Measurements from ENCODE around the gene REXO4. TPM values are rescaled to one million over a fixed set of nuclear protein-coding genes. Genes with fewer than 3 reads are reported as not detected.

The REXO4 gene
- total RNA-seq, 2 donors from 2014 or later, result 30.2 to 36.5 TPM

GRCh38 chr9:133371261-133371711 is 46.5 kb downstream of the REXO4 start:
- no peak for DNase-seq
- H3K9me3 Mint-ChIP-seq, result no peaks in the 10 kb centered on the region
- peaks cover 65% of the 10 kb centered on the region for H3K36me3 ChIP-seq (ENCODE audit: control insufficient read depth, insufficient read depth, low read length)
- 87 to 90% methylated on average over 9 to 12 of the region's 12 CpGs for WGBS, 2 experiments (ENCODE audit: insufficient coverage in 1 of 2, insufficient read length in 1 of 2)
- peaks cover 43% of the 10 kb centered on the region for H3K4me1 Mint-ChIP-seq
- H3K27me3 ChIP-seq (ENCODE audit: control insufficient read depth, insufficient read depth, low read length, poor library complexity, severe bottlenecking), result no peaks in the 10 kb centered on the region
- no peak overlapping the region for H3K4me3 ChIP-seq (ENCODE audit: low read length)
- peaks cover 41% of the 10 kb centered on the region for H3K36me3 Mint-ChIP-seq (ENCODE audit: low read depth)
- H3K4me1 ChIP-seq (ENCODE audit: control insufficient read depth, insufficient read depth, low read length), result peaks cover 18% of the 10 kb centered on the region
- peak overlapping the region; percentile 16 for H3K27ac Mint-ChIP-seq
- no peak overlapping the region for H3K9ac ChIP-seq (ENCODE audit: extremely low read depth, low read length, poor library complexity, severe bottlenecking)
- H3K27me3 Mint-ChIP-seq (ENCODE audit: insufficient read depth), result no peaks in the 10 kb centered on the region
- no peaks in the 10 kb centered on the region for H3K9me3 ChIP-seq (ENCODE audit: control insufficient read depth, low read length)
- TF ChIP-seq, protein P1, sequence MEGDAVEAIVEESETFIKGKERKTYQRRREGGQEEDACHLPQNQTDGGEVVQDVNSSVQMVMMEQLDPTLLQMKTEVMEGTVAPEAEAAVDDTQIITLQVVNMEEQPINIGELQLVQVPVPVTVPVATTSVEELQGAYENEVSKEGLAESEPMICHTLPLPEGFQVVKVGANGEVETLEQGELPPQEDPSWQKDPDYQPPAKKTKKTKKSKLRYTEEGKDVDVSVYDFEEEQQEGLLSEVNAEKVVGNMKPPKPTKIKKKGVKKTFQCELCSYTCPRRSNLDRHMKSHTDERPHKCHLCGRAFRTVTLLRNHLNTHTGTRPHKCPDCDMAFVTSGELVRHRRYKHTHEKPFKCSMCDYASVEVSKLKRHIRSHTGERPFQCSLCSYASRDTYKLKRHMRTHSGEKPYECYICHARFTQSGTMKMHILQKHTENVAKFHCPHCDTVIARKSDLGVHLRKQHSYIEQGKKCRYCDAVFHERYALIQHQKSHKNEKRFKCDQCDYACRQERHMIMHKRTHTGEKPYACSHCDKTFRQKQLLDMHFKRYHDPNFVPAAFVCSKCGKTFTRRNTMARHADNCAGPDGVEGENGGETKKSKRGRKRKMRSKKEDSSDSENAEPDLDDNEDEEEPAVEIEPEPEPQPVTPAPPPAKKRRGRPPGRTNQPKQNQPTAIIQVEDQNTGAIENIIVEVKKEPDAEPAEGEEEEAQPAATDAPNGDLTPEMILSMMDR (conservative IDR thresholded peaks at IDR 0.05), result peak; percentile 15
- no peak overlapping the region for H3K4me3 Mint-ChIP-seq
- no peak overlapping the region for H3K27ac ChIP-seq (ENCODE audit: low read depth, low read length)

- no peak for DNase-seq
- Histone ChIP-seq H3K9ac (ENCODE audit: extremely low read depth, low read length, poor library complexity, severe bottlenecking) (no peak overlapping the region), H3K36me3 (ENCODE audit: control insufficient read depth, insufficient read depth, low read length) (peaks cover 71% of the 10 kb centered on the region), H3K9me3 (ENCODE audit: control insufficient read depth, low read length) (no peaks in the 10 kb centered on the region), H3K4me3 (ENCODE audit: low read length) (no peak overlapping the region), H3K27me3 (ENCODE audit: control insufficient read depth, insufficient read depth, low read length, poor library complexity, severe bottlenecking) (no peaks in the 10 kb centered on the region), H3K27ac (ENCODE audit: low read depth, low read length) (no peak overlapping the region), H3K4me1 (ENCODE audit: control insufficient read depth, insufficient read depth, low read length) (peaks cover 18% of the 10 kb centered on the region)
- peaks cover 43% of the 10 kb centered on the region for H3K4me1 Mint-ChIP-seq
- WGBS, 2 experiments (ENCODE audit: insufficient coverage in 1 of 2, insufficient read length in 1 of 2), result 91 to 93% methylated on average over 9 of the region's 9 CpGs
- H3K9me3 Mint-ChIP-seq, result no peaks in the 10 kb centered on the region
- H3K27me3 Mint-ChIP-seq (ENCODE audit: insufficient read depth), result no peaks in the 10 kb centered on the region
- H3K36me3 Mint-ChIP-seq (ENCODE audit: low read depth), result peaks cover 47% of the 10 kb centered on the region
- TF ChIP-seq, protein P1 (conservative IDR thresholded peaks at IDR 0.05), result no peak
- H3K4me3 Mint-ChIP-seq, result no peak overlapping the region
- peak overlapping the region; percentile 16 for H3K27ac Mint-ChIP-seq
Measured at GRCh38 chr9:133370685-133371084, 47.1 kb downstream of the REXO4 start.

- WGBS, 2 experiments (ENCODE audit: insufficient coverage in 1 of 2, insufficient read length in 1 of 2), result 86 to 89% methylated on average over 6 to 7 of the region's 7 CpGs
- H3K4me1 ChIP-seq (ENCODE audit: control insufficient read depth, insufficient read depth, low read length), result peaks cover 18% of the 10 kb centered on the region
- no peaks in the 10 kb centered on the region for H3K9me3 ChIP-seq (ENCODE audit: control insufficient read depth, low read length)
- no peak overlapping the region for H3K27ac ChIP-seq (ENCODE audit: low read depth, low read length)
- H3K4me1 Mint-ChIP-seq, result peaks cover 41% of the 10 kb centered on the region
- H3K36me3 ChIP-seq (ENCODE audit: control insufficient read depth, insufficient read depth, low read length), result peaks cover 79% of the 10 kb centered on the region
- peaks cover 54% of the 10 kb centered on the region for H3K36me3 Mint-ChIP-seq (ENCODE audit: low read depth)
- H3K27me3 Mint-ChIP-seq (ENCODE audit: insufficient read depth), result no peaks in the 10 kb centered on the region
- H3K4me3 Mint-ChIP-seq, result no peak overlapping the region
- peak overlapping the region; percentile 34 for H3K27ac Mint-ChIP-seq
- H3K4me3 ChIP-seq (ENCODE audit: low read length), result no peak overlapping the region
- no peaks in the 10 kb centered on the region for H3K9me3 Mint-ChIP-seq
- no peak overlapping the region for H3K9ac ChIP-seq (ENCODE audit: extremely low read depth, low read length, poor library complexity, severe bottlenecking)
- H3K27me3 ChIP-seq (ENCODE audit: control insufficient read depth, insufficient read depth, low read length, poor library complexity, severe bottlenecking), result no peaks in the 10 kb centered on the region
- TF ChIP-seq, protein P1 (conservative IDR thresholded peaks at IDR 0.05), result no peak
- DNase-seq, result no peak
Measured at GRCh38 chr9:133369933-133370332, 47.9 kb downstream of the REXO4 start.
